Putamen (tissue), 1 donor: ENCODE measurements around the gene LITAF.
"Not testable (repeated sequence)": the region's sequence is repeated elsewhere in the genome, so short reads cannot be mapped to it uniquely, and the experiment has no call there.

Experiments
- DNase-seq: peaks from one replicate; pipeline ENCODE4 v3.0.0-alpha.2; 2016; ENCODE audit warnings: low spot score

LITAF gene

DNA sequence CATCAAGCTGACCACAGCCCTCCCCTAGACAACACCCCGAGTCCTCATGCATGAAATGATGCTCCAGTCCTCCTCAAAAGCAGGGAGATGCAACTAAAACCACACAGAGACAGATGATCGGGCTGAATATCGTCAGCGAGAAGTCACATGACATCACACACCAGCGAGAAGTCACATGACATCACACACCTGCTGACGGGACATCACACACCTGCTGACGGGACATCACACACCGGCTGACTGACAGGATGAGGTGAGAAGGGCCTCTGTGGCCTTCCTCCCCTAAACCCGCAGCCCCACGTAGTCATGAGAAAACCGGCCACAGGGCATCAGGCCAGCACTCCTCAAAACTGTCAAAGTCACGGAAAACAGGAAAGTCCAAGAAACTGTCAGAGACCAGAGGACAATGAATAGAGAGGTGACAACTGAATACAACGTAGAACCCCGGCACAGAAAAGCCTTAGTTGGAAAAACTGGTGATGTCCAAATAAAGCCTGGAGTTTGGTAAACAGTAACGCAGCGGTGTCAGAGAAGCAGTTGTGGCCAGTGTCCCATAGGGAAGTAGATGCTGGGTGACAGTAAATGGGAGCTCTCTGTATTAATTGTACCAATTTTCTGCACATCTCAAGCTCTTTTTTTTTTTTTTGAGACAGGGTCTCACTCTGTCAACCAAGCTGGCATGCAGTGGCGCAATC, 14.3 kb downstream of the LITAF start:
- DNase-seq, result no peak

GRCh38 chr16:11571549-11571948, 15.2 kb downstream of the LITAF start:
- DNase-seq, result no peak

GRCh38 chr16:11570806-11571205, 15.9 kb downstream of the LITAF start:
- no peak for DNase-seq

DNA sequence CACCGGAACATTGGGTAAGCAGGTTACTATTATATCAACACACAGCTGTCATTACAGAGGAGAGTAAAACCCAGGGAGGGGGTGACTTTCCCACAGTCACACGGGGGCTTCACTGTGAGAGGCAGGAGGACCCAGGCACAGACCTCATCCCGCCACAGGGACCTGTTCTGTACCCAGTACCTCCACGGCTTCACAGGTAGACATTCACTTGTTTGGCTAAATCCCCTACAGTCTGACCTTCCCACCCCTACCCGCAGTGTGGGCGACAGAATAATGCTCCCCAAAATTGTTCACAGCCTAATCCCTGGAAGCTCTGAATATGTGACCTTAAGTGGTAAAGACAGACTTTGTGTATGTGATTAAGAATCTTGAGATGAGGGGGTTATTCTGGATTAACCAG, 16.5 kb downstream of the LITAF start:
- no peak for DNase-seq

- DNase-seq, result no peak
Measured at GRCh38 chr16:11566398-11566797, 20.3 kb downstream of the LITAF start.

DNA sequence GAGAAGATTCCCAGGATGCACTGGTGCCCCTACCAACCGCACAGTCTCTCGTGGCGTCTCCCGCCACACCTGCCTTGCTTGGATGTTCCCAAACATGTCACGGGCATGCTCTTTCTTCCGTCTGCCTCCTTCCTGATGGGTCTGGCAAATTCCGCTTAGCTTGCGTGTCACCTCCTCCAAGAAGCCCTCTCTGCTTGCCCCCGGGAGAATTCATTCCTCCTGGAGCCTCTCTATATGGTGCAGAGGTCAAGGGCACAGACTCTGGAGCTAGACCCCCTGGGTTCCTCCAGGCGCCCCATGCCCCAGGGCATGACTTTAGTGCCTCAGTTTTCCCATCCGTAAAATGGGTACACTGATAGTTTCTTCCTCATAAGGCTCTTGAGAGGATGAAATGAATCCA, 21.1 kb downstream of the LITAF start:
- no peak for DNase-seq

GRCh38 chr16:11564046-11564926, 22.4 kb downstream of the LITAF start:
- DNase-seq, result no peak

GRCh38 chr16:11563493-11564040, 23.2 kb downstream of the LITAF start:
- no peak for DNase-seq

DNA sequence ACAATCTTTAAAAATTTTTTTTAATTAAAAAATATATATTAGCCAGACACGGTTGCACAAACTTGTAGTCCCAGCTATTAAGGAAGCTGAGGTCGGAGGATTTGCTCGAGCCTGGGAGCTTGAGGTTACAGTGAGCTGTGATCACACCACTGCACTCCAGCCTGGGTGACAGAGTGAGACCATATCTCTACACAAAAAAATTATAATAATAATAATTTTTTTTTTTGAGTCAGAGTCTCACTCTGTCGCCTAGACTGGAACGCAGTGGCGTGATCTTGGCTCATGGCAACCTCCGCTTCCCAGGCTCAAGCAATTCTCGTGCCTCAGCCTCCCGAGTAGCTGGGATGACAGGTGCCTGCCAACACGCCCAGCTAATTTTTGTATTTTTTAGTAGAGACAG, 23.8 kb downstream of the LITAF start:
- DNase-seq, result no peak

GRCh38 chr16:11562411-11562810, 24.3 kb downstream of the LITAF start:
- DNase-seq, result no peak

DNA sequence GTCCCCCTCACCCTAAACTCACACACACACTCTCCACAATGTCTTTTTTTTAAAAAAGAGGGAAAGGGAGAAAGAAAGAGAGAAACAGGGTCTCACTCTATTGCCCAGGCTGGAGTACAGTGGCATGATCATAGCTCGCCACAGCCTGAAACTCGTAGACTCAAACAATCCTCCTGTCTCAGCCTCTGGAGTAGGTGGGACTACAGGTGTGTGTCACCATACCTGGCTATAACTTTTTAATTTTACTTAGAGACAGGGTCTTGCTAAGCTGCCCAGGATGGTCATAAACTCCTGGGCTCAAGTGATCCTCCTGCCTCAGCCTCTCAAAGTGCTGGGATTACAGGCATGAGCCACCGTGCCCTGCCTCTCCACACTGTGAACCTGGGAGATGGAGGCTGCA, 24.9 kb downstream of the LITAF start:
- no peak for DNase-seq

DNA sequence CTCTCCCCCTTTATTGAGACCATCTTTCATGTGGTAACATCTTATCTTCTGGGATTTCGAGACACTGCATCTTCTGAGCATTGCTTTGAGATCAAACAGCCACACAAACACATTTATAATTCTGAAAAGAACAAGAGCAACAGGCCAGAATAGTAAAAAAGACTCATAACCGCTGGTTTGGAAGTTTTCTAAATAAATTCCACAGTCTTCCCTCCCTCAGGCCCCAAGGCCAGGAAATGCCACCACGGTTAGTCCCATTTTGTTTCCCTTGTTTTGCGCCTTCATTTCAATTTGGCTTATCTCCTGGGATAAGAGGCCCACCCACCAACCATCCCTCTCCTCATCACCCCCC, 25.3 kb downstream of the LITAF start:
- no peak for DNase-seq

DNA sequence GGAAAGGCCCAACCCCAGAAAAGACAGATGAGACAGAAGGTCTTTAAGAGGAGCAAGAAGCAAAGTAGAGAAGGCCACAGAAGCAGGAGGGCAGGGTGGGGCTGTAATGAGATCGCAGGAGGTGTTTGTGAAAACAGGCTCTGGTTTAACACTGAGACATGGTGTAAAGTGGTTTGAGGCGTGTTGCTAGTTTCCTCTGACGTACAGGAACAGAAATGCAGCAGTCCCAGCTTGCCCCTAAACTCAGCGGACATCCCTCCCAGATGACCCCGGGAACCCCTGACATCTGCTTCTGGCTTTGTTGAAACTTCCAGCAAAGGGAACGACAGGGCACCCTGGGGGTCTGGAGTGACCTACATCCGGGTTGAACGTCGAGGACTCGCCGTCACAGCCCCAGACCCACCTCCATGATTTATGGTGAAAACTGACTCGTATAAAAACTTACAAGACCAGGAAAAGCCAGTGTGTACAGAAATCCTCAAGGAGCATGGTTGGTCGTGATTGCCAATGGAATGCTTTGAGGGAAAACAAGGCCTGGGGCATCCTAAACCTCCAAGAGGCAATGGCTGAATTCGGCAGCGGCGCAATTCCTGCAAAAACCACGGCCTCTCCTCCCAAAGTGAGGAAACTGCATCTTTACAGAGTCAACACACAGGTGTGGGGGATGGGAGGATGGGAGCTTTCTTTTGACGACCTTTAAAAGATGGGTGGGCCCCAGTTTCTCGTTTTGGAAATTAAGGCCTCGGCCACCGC, 25.8 kb downstream of the LITAF start:
- no peak for DNase-seq

DNA sequence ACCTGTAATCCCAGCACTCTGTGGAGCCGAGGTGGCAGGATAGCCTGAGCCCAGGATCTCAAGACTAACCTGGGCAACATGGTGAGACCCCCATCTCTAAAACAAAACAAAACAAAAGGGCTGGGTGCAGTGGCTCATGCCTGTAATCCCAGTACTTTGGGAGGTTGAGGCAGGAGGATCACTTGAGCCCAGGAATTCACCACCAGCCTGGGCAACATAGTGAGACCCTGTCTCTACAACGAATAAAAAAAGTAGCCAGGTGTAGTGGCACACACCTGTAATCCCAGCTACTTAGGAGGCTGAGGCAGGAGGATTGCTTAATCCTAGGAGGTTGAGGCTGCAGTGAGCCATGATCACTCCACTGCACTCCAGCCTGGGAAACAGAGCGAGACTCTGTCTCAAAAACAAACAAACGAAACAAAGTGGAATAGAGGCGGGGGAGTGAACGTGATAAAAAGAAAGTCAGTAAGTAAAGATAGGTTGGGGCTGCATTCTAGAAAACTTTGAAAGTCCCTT, 28.4 kb downstream of the LITAF start:
- DNase-seq, result not testable (repeated sequence)

- DNase-seq, result peak; percentile 87
Measured at GRCh38 chr16:11557801-11558200, 28.9 kb downstream of the LITAF start.

GRCh38 chr16:11556945-11557720, 29.6 kb downstream of the LITAF start:
- no peak for DNase-seq

DNA sequence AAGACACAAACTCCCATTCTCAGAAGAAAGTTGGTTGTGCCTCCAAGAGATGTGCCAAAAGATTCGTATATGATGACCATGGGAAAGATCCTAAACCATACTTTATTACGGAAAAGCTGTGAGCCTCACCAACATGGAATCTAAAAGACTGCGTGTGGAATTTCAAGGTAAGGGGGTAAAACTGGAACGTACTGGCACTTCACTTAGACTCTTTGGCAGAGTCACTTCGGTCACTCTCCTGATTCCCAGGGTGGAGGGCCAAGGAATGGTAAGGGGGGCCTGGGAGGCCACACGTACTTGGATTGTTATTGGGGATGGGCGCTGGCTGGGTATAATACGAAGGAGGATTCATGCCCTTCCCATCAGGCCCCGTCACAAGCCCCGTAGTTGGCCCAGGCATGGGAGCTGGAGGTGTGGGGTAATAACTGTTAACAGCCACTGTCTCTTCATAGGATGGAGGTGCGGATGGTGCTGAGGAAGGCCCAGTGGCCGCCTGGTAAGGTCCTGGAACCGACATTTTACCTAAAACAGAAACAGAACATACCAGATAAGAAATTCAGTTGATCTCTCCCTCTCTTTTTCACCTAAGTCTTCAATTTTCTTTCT, 30.4 kb downstream of the LITAF start:
- DNase-seq, result no peak

- DNase-seq, result no peak
Measured at GRCh38 chr16:11554053-11554452, 32.7 kb downstream of the LITAF start.

GRCh38 chr16:11553371-11553770, 33.3 kb downstream of the LITAF start:
- DNase-seq, result no peak

GRCh38 chr16:11552440-11552839, 34.3 kb downstream of the LITAF start:
- no peak for DNase-seq

DNA sequence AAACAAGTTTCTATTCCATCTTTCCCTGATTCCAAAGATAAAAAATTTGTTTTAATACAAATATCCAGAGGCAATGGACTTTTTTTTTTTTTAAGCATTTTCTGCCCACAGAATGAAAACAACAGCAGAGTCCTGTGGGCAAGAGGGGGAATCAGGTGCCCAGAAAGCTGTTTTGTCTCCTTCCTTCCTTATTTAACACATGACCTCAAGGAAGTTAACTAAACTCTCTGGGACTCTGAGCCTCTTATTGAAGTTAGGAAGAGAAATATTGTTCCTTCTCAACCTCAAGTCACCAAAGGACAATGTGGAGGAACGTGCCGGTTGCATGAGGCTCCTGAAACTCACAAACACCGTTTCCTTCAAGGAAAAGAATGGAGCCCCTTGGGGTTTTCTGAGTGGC, 34.9 kb downstream of the LITAF start:
- no peak for DNase-seq
